Hepatocyte (in vitro differentiated cells): ENCODE data around the gene NUAK1. TPM values are rescaled to one million over a fixed set of nuclear protein-coding genes. Genes with fewer than 3 reads are reported as not detected.

Experiments used
- DNase-seq: peaks from one replicate; pipeline ENCODE4 v3.0.0-alpha.2; 2016; ENCODE audit warnings: low spot score
- H2AFZ ChIP-seq: fragments of 200-600 bp; sonication (generic); 2 replicates; pipeline ENCODE4 v1.6.0; 2016; ENCODE audit warnings: antibody characterized with exemption, mild to moderate bottlenecking
- H3K27ac ChIP-seq: fragments of 200-600 bp; sonication (generic); 2 replicates; pipeline ENCODE4 v1.5.1; 2016; ENCODE audit warnings: mild to moderate bottlenecking
- H3K27me3 ChIP-seq: fragments of 200-600 bp; sonication (generic); 2 replicates; pipeline ENCODE4 v1.6.1; 2016
- H3K36me3 ChIP-seq: fragments of 200-600 bp; sonication (generic); replicated peaks from 2 replicates; pipeline ENCODE4 v1.5.1; 2016; ENCODE audit warnings: low read depth; ENCODE audit not compliant: insufficient read depth
- H3K4me1 ChIP-seq: fragments of 200-600 bp; sonication (generic); 2 replicates; pipeline ENCODE4 v1.5.1; 2016; ENCODE audit warnings: mild to moderate bottlenecking, moderate library complexity; ENCODE audit not compliant: insufficient read depth
- H3K4me2 ChIP-seq: fragments of 200-600 bp; sonication (generic); 2 replicates; pipeline ENCODE4 v1.6.0; 2016
- H3K4me3 ChIP-seq: fragments of 200-600 bp; sonication (generic); 2 replicates; pipeline ENCODE4 v1.5.1; 2016; ENCODE audit warnings: mild to moderate bottlenecking
- H3K79me2 ChIP-seq: fragments of 200-600 bp; sonication (generic); 2 replicates; pipeline ENCODE4 v1.6.0; 2017; ENCODE audit warnings: mild to moderate bottlenecking
- H3K9me2 ChIP-seq: fragments of 200-600 bp; sonication (generic); replicated peaks from 2 replicates; pipeline ENCODE4 v1.6.0; 2017; ENCODE audit warnings: mild to moderate bottlenecking; ENCODE audit not compliant: insufficient read depth
- H3K9me3 ChIP-seq: fragments of 200-600 bp; sonication (generic); 2 replicates; pipeline ENCODE4 v1.5.1; 2016; ENCODE audit warnings: low read depth, mild to moderate bottlenecking
- H4K20me1 ChIP-seq: fragments of 200-600 bp; sonication (generic); 2 replicates; pipeline ENCODE4 v1.6.0; 2016; ENCODE audit warnings: mild to moderate bottlenecking; ENCODE audit not compliant: insufficient read depth, poor library complexity, severe bottlenecking
- CTCF ChIP-seq: fragments of 200-600 bp; sonication (generic); IDR thresholded peaks from 2 replicates; pipeline ENCODE4 v1.5.1; 2016; ENCODE audit warnings: antibody characterized with exemption, mild to moderate bottlenecking; ENCODE audit not compliant: poor library complexity
- EZH2 ChIP-seq: fragments of 200-600 bp; sonication (generic); IDR thresholded peaks from 2 replicates; pipeline ENCODE4 v1.6.1; 2016; ENCODE audit warnings: antibody characterized with exemption, mild to moderate bottlenecking, borderline replicate concordance
- EZH2phosphoT487 ChIP-seq: fragments of 200-600 bp; sonication (generic); IDR thresholded peaks from one replicate; pipeline ENCODE4 v1.6.1; 2018; ENCODE audit warnings: antibody characterized with exemption, mild to moderate bottlenecking, low read depth, moderate library complexity; ENCODE audit not compliant: unreplicated experiment, severe bottlenecking
- WGBS: methylation state at CpG from one replicate; pipeline ENCODE4 v1.1.6; 2016; ENCODE audit warnings: low lambda C conversion rate; ENCODE audit errors: missing lambda C conversion rate; 5-methylcytosine and 5-hydroxymethylcytosine counted together
- polyA plus RNA-seq: library from polyadenylated mRNA; unstranded; fragments of >200 nt; fragmentation: Nextera tagmentation; extraction: Ambion mirVana; gene quantifications from 2 replicates; pipeline ENCODE4 v1.2.1, GENCODE V29; 2016
- total RNA-seq: library from RNA; depleted of rRNA; stranded (reverse); fragments of >200 nt; gene quantifications from 2 replicates; pipeline ENCODE4 v1.2.3, GENCODE V29; 2014

Gene NUAK1
- total and polyA plus RNA-seq, 2 experiments from 2014 or later = 3.5 to 13.0 TPM

- TF ChIP-seq EZH2 (no peak), CTCF (no peak), EZH2phosphoT487 (no peak)
- no peaks in the 10 kb centered on the region for H3K9me2 ChIP-seq
- no peaks in the 10 kb centered on the region for H3K79me2 ChIP-seq
- H3K36me3 ChIP-seq = no peaks in the 10 kb centered on the region
- no peak overlapping the region for H3K4me3 ChIP-seq
- 69% methylated on average over 6 of the region's 6 CpGs for WGBS
- no peak overlapping the region for H3K27ac ChIP-seq
- DNase-seq = no peak
- no peaks in the 10 kb centered on the region for H3K4me1 ChIP-seq
- no peak overlapping the region for H2AFZ ChIP-seq
- no peaks in the 10 kb centered on the region for H3K9me3 ChIP-seq
- H4K20me1 ChIP-seq = no peaks in the 10 kb centered on the region
- no peak overlapping the region for H3K4me2 ChIP-seq
- no peaks in the 10 kb centered on the region for H3K27me3 ChIP-seq
Measured at GRCh38 chr12:106187155-106187789, 48.5 kb upstream of the NUAK1 start.

- H2AFZ ChIP-seq = no peak overlapping the region
- no peak for DNase-seq
Measured at GRCh38 chr12:106183735-106184134, 45.0 kb upstream of the NUAK1 start.

GRCh38 chr12:106181401-106182114 lies 42.8 kb upstream of the NUAK1 start:
- H3K36me3 ChIP-seq = no peaks in the 10 kb centered on the region
- H4K20me1 ChIP-seq = no peaks in the 10 kb centered on the region
- 87% methylated on average over 6 of the region's 6 CpGs for WGBS
- no peaks in the 10 kb centered on the region for H3K9me2 ChIP-seq
- no peak overlapping the region for H3K4me2 ChIP-seq
- no peak overlapping the region for H2AFZ ChIP-seq
- H3K9me3 ChIP-seq = no peaks in the 10 kb centered on the region
- DNase-seq = no peak
- H3K27me3 ChIP-seq = no peaks in the 10 kb centered on the region
- H3K79me2 ChIP-seq = no peaks in the 10 kb centered on the region
- H3K4me3 ChIP-seq = no peak overlapping the region
- no peak for TF ChIP-seq CTCF
- no peak overlapping the region for H3K27ac ChIP-seq
- peaks cover 12% of the 10 kb centered on the region for H3K4me1 ChIP-seq

More at GRCh38 chr12:106183735-106184134, 45.0 kb upstream of the NUAK1 start:
- no peak overlapping the region for H3K27ac ChIP-seq
- peaks cover 10% of the 10 kb centered on the region for H3K4me1 ChIP-seq
- H3K9me3 ChIP-seq = no peaks in the 10 kb centered on the region
- H3K79me2 ChIP-seq = no peaks in the 10 kb centered on the region
- TF ChIP-seq CTCF (no peak), EZH2phosphoT487 (no peak), EZH2 (no peak)
- H3K27me3 ChIP-seq = no peaks in the 10 kb centered on the region
- H3K9me2 ChIP-seq = no peaks in the 10 kb centered on the region
- no peak overlapping the region for H3K4me2 ChIP-seq
- H4K20me1 ChIP-seq = no peaks in the 10 kb centered on the region
- 92% methylated on average over 4 of the region's 4 CpGs for WGBS
- H3K4me3 ChIP-seq = no peak overlapping the region
- no peaks in the 10 kb centered on the region for H3K36me3 ChIP-seq
